CD4-positive, alpha-beta T cell treated with Interleukin-6 for 4 hours (primary cell): ENCODE results near the gene OR51A7.

Source experiments
- DNase-seq: peaks from one replicate; pipeline ENCODE4 v3.0.0-alpha.2; 2020; ENCODE audit warnings: mixed read lengths

The OR51A7 gene

DNA sequence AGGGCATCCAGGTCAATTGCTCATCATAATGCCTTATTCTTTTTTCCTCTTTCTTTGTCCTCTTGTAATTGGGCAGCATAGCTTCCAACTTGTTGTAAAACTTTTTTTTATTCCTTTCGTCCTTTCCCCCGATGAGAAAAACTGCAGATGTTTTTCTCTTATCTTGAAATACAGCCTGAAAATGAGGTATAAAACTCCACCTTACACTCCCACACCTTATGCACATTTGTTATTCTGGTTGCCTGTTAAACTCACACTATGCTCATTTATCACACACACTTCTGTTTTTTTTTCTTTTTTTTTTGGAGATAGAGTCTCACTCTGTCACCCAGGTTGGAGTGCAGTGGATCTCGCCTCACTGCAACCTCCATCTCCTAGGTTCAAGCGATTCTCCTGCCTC is 53.8 kb downstream of the OR51A7 start:
- no peak for DNase-seq
